ENCODE results near the gene PLXDC1. TPM values are rescaled to one million over a fixed set of nuclear protein-coding genes. Genes with fewer than 3 reads are reported as not detected.

PLXDC1 gene
- total and polyA plus RNA-seq, 2 of the 13 experiments (the other 11 are each of a cell fraction or from before 2014, with no cell fraction given) = not detected

- TF ChIP-seq ATRX (CRISPR knock-in tag; IDR thresholded peaks at IDR 0.05; ENCODE audit: borderline replicate concordance) (no peak), BRF2 (CRISPR knock-in tag; IDR thresholded peaks at IDR 0.05) (no peak), ERF (CRISPR knock-in tag; IDR thresholded peaks at IDR 0.05) (peak; percentile 55; the same call in 1 of the 2 replicates), EED (CRISPR knock-in tag; IDR thresholded peaks at IDR 0.05) (no peak), ZNF414 (CRISPR knock-in tag; IDR thresholded peaks at IDR 0.05) (peak; percentile 4; the same call in 1 of the 2 replicates), SAFB2 (CRISPR knock-in tag; IDR thresholded peaks at IDR 0.05; ENCODE audit: borderline replicate concordance, low read depth) (no peak), KDM3A (CRISPR knock-in tag; IDR thresholded peaks at IDR 0.05; ENCODE audit: low read depth) (no peak; the same call in 1 of the 2 replicates), CCAR2 (optimal IDR thresholded peaks at IDR 0.05; ENCODE audit: low read depth, low read length) (peak; percentile 61), ZFP37 (CRISPR knock-in tag; IDR thresholded peaks at IDR 0.05; ENCODE audit: borderline replicate concordance) (no peak), RFX5 (IDR thresholded peaks at IDR 0.05; ENCODE audit: low read depth, low read length) (no peak), ZNF891 (CRISPR knock-in tag; IDR thresholded peaks at IDR 0.05) (no peak), RNF2 (conservative IDR thresholded peaks at IDR 0.05; ENCODE audit: low read depth) (no peak), ZNF30 (CRISPR knock-in tag; IDR thresholded peaks at IDR 0.05) (no peak), ZNF468 (CRISPR knock-in tag; IDR thresholded peaks at IDR 0.05) (no peak), SNRNP70 (IDR thresholded peaks at IDR 0.05; ENCODE audit: low read depth, low read length) (no peak), WIZ (CRISPR knock-in tag; IDR thresholded peaks at IDR 0.05) (no peak), TFDP2 (CRISPR knock-in tag; IDR thresholded peaks at IDR 0.05) (0 out of 2 replicates have a peak, but pooled peaks have one; percentile 4), ZNF576 (CRISPR knock-in tag; IDR thresholded peaks at IDR 0.05) (no peak), ZBTB43 (CRISPR knock-in tag; conservative IDR thresholded peaks at IDR 0.05) (no peak), ZNF282 (IDR thresholded peaks at IDR 0.05; ENCODE audit: partially characterized antibody) (no peak), ONECUT2 (CRISPR knock-in tag; IDR thresholded peaks at IDR 0.05) (no peak), SMARCE1 (IDR thresholded peaks at IDR 0.05; ENCODE audit: borderline replicate concordance) (no peak), JUNB (CRISPR knock-in tag; IDR thresholded peaks at IDR 0.05; ENCODE audit: borderline replicate concordance) (no peak), MED1 (CRISPR knock-in tag; IDR thresholded peaks at IDR 0.05) (peak; percentile 62), HHEX (CRISPR knock-in tag; IDR thresholded peaks at IDR 0.05) (no peak), NR3C1 (CRISPR knock-in tag; IDR thresholded peaks at IDR 0.05) (no peak), ZMYM3 (CRISPR knock-in tag; IDR thresholded peaks at IDR 0.05) (0 out of 2 replicates have a peak, but pooled peaks have one; percentile 6), RELA (CRISPR knock-in tag; IDR thresholded peaks at IDR 0.05) (peak; percentile 70; the same call in 1 of the 2 replicates)
These were observed 2.2 kb upstream of the PLXDC1 start (continued) for GRCh38 chr17:39153599-39154051.
